ENCODE measurements around the gene FHIT. TPM values are rescaled to one million over a fixed set of nuclear protein-coding genes. Genes with fewer than 3 reads are reported as not detected.

FHIT gene
- total and polyA plus RNA-seq, 10 of the 15 experiments (the other 5 are each of a cell fraction or from before 2014, with no cell fraction given): 4.2 to 14.9 (median 9.4) TPM

- TF ChIP-seq, protein P1, sequence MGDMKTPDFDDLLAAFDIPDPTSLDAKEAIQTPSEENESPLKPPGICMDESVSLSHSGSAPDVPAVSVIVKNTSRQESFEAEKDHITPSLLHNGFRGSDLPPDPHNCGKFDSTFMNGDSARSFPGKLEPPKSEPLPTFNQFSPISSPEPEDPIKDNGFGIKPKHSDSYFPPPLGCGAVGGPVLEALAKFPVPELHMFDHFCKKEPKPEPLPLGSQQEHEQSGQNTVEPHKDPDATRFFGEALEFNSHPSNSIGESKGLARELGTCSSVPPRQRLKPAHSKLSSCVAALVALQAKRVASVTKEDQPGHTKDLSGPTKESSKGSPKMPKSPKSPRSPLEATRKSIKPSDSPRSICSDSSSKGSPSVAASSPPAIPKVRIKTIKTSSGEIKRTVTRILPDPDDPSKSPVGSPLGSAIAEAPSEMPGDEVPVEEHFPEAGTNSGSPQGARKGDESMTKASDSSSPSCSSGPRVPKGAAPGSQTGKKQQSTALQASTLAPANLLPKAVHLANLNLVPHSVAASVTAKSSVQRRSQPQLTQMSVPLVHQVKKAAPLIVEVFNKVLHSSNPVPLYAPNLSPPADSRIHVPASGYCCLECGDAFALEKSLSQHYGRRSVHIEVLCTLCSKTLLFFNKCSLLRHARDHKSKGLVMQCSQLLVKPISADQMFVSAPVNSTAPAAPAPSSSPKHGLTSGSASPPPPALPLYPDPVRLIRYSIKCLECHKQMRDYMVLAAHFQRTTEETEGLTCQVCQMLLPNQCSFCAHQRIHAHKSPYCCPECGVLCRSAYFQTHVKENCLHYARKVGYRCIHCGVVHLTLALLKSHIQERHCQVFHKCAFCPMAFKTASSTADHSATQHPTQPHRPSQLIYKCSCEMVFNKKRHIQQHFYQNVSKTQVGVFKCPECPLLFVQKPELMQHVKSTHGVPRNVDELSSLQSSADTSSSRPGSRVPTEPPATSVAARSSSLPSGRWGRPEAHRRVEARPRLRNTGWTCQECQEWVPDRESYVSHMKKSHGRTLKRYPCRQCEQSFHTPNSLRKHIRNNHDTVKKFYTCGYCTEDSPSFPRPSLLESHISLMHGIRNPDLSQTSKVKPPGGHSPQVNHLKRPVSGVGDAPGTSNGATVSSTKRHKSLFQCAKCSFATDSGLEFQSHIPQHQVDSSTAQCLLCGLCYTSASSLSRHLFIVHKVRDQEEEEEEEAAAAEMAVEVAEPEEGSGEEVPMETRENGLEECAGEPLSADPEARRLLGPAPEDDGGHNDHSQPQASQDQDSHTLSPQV (IDR thresholded peaks at IDR 0.05): no peak
- TF ChIP-seq SPI1 (IDR thresholded peaks at IDR 0.05; ENCODE audit: borderline replicate concordance, insufficient read depth, low read depth, low read length): peak; percentile 57; the same call in 1 of the 2 replicates
- no peak for FAIRE-seq
- H3K4me3 ChIP-seq: no peak overlapping the region
- DNase-seq (ENCODE audit: low read depth, low spot score): no peak
- no peaks in the 10 kb centered on the region for H3K4me1 ChIP-seq (ENCODE audit: control insufficient read depth, insufficient read depth, low read length)
- BruUV-seq (replicated peaks): no TSS peak
- H3K36me3 ChIP-seq (ENCODE audit: control insufficient read depth in 2 of 2, insufficient read depth in 2 of 2, low read length in 1 of 2): no peaks in the 10 kb centered on the region
- ATAC-seq: no peak
- ChIA-PET RAD21 (ENCODE audit: unreplicated experiment) (no interaction called here), CTCF (interaction anchor here (0.6 kb wide), 1 partner anchor 115 kb away, joined by 3 read pairs; no protein-coding TSS in a partner anchor), SMC1A (ENCODE audit: uncharacterized antibody, unreplicated experiment) (interaction anchor here (0.7 to 1.8 kb wide), 3 partner anchors 15 to 838 kb away, joined by 3 to 5 read pairs (median 3); no protein-coding TSS in a partner anchor), POLR2A (no interaction called here)
- no peak overlapping the region for H3K27ac ChIP-seq (ENCODE audit: control insufficient read depth, insufficient read depth)
- no peak overlapping the region for H3K4me2 ChIP-seq (ENCODE audit: control insufficient read depth, insufficient read depth)
- 94% methylated on average over 2 of the region's 2 CpGs for WGBS (ENCODE audit: insufficient coverage, insufficient replicate concordance, low lambda C conversion rate, missing lambda C conversion rate)
- intact Hi-C loops (cut with micrococcal nuclease; ENCODE audit: unreplicated experiment): no loop called here
- H3K9ac ChIP-seq (ENCODE audit: control insufficient read depth, insufficient read depth, low read length): no peak overlapping the region
- no peak overlapping the region for H2AFZ ChIP-seq (ENCODE audit: control insufficient read depth, low read depth, low read length)
- no peaks in the 10 kb centered on the region for H3K79me2 ChIP-seq (ENCODE audit: control insufficient read depth, insufficient read depth, low read length)
- H3K27me3 ChIP-seq (replicated peaks in 1 of 2; ENCODE audit: control insufficient read depth in 2 of 2, insufficient read depth in 2 of 2, low read length in 1 of 2): no peaks in the 10 kb centered on the region
- no peaks in the 10 kb centered on the region for H4K20me1 ChIP-seq (ENCODE audit: control insufficient read depth, insufficient read depth)
- in situ Hi-C loops (cut with MboI): no loop called here
- no peaks in the 10 kb centered on the region for H3K9me3 ChIP-seq (replicated peaks; ENCODE audit: control insufficient read depth, insufficient read depth, low read length)
Observed at GRCh38 chr3:60764870-60765269, 486.4 kb downstream of the FHIT start.
